Loucy (cell line): ENCODE measurements around the gene KRTAP4-9.

ENCODE experiments used
- EZH2phosphoT487 ChIP-seq: fragments of 200-600 bp; IDR thresholded peaks from 2 replicates; pipeline ENCODE4 v1.6.1; 2018; ENCODE audit warnings: antibody characterized with exemption, mild to moderate bottlenecking, moderate library complexity, borderline replicate concordance
- TF ChIP-seq, protein P1 (sequence below): fragments of 200-600 bp; sonication (generic); conservative IDR thresholded peaks from 2 replicates; pipeline ENCODE4 v1.5.1; 2014; ENCODE audit warnings: mild to moderate bottlenecking, antibody characterized with exemption, low read length

DNA sequence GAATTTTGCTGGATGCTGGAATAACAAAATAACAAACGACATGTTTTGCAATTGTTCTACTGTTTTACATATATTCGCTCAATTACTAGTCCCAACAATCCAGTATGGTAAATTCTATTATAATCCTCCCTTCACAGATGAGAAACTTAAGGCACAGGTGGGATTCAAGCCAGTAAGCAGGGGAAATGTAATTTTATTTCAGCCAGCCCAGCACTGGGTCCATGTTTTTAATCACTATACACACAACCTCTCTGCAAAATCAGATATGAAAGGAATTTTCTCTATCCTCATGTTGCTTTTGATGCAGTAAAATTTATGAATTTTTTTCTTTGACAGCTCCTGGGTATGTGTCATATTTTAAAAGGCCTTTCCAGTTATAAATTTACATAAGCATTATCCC, 40.1 kb downstream of the KRTAP4-9 start:
- TF ChIP-seq, protein P1, sequence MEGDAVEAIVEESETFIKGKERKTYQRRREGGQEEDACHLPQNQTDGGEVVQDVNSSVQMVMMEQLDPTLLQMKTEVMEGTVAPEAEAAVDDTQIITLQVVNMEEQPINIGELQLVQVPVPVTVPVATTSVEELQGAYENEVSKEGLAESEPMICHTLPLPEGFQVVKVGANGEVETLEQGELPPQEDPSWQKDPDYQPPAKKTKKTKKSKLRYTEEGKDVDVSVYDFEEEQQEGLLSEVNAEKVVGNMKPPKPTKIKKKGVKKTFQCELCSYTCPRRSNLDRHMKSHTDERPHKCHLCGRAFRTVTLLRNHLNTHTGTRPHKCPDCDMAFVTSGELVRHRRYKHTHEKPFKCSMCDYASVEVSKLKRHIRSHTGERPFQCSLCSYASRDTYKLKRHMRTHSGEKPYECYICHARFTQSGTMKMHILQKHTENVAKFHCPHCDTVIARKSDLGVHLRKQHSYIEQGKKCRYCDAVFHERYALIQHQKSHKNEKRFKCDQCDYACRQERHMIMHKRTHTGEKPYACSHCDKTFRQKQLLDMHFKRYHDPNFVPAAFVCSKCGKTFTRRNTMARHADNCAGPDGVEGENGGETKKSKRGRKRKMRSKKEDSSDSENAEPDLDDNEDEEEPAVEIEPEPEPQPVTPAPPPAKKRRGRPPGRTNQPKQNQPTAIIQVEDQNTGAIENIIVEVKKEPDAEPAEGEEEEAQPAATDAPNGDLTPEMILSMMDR = no peak
- TF ChIP-seq EZH2phosphoT487 = no peak
